GM19397 (cell line): ENCODE results near the gene ANKRD63.

Experiments used
- ATAC-seq: cut with Tn5 transposase; IDR thresholded peaks from one replicate; pipeline ENCODE4 v1.9.1; 2021; ENCODE audit warnings: mild to moderate bottlenecking, moderate library complexity; ENCODE audit not compliant: unreplicated experiment

The ANKRD63 gene, protein sequence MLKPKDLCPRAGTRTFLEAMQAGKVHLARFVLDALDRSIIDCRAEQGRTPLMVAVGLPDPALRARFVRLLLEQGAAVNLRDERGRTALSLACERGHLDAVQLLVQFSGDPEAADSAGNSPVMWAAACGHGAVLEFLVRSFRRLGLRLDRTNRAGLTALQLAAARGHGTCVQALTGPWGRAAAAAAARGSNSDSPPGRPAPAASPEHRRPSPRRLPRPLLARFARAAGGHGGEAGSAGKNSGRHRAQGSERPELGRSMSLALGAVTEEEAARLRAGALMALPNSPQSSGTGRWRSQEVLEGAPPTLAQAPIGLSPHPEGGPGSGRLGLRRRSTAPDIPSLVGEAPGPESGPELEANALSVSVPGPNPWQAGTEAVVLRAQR

DNA sequence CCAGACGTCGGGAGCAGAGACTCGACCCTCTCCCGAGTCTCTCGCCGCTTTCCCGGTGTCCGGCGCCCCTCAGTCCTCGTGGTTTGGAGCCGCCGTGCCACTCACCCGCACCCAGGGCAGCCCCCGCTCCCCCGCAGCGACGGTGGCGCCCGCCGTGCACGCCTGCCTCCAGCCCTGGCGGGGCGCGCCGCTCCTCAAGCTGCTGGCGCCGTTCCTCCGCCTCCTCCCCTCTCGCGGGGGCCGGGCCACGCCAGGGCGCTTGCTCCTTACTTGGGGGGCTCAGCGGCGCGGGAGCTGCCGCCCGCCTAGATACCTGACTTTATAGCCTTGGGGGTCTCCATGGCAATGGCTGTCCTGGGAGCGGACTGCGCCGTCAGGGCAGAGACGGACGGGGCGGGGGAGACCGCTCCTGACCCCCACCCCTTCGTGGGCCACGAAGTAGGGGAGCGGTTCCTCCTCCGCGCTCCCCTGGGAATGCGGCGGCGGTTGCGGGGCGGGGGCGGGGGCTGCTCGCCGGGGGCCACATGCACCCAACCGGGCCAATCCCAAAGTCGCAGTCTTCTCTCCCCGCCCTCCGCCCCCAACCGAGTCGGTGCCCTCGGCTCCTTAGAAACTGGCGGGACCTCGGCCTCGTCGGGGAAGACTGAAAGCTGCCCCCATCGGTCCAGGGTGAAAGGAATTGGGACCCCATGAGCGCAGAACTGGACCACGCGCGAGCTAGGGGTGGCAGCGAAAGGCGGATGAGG lies at the start of gene ANKRD63:
ANKRD63 (minus strand) TSS at position 196 of the 746 bp plus-strand sequence. CDS start 478 bp downstream, outside the sequence.
- no peak for ATAC-seq

GRCh38 chr15:40332113-40332781 lies 49.4 kb upstream of the ANKRD63 start:
- ATAC-seq, result no peak

- ATAC-seq, result no peak
Observed at GRCh38 chr15:40331637-40332036, 48.8 kb upstream of the ANKRD63 start.

- no peak for ATAC-seq
Observed at GRCh38 chr15:40331026-40331425, 48.2 kb upstream of the ANKRD63 start.

- no peak for ATAC-seq
Observed at GRCh38 chr15:40330368-40330836, 47.5 kb upstream of the ANKRD63 start.

GRCh38 chr15:40329804-40330203 lies 46.9 kb upstream of the ANKRD63 start:
- ATAC-seq, result no peak

- ATAC-seq, result no peak
Observed at GRCh38 chr15:40328751-40329150, 45.9 kb upstream of the ANKRD63 start.

- ATAC-seq, result no peak
Observed at GRCh38 chr15:40328176-40328575, 45.3 kb upstream of the ANKRD63 start.

- no peak for ATAC-seq
Observed at GRCh38 chr15:40327457-40327856, 44.6 kb upstream of the ANKRD63 start.

GRCh38 chr15:40325700-40326099 lies 42.8 kb upstream of the ANKRD63 start:
- no peak for ATAC-seq

GRCh38 chr15:40325188-40325587 lies 42.3 kb upstream of the ANKRD63 start:
- no peak for ATAC-seq

- ATAC-seq, result peak; percentile 7
Observed at GRCh38 chr15:40323953-40324937, 41.4 kb upstream of the ANKRD63 start.

DNA sequence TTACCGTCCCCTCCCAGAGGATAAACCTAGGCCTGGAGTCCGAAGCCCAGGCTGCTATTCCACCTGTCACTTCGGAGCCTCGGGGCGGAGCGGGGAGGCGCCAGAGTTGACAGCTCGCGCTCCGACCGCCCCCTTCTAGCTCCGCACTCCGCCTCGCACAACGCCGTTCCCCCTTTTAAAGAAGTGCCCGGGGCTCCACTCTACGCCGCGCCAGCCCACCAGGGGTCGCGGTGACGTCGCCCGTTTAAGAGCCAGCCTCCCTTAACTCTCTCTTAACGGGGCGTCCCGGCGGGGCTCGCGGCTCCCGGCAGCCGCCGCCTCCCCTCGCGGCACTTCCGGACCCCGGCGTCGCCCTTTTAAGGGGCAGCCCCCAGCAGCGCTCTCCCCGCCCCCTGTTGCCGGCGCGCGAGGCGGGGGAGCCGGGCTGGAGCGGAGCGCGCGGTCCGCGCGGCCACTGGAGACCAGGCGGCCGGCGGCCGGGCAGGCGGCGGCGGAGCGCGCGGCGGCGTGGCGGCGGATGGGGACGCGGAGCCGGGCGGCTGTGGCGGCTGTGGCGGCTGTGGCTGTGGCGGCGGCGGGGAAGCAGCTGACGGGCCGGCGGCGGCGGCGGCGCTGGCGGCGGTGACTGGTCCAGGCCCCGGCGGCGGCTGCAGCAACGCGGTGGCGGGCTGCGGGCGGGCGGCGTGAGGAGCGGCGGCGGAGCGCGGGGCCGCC lies 40.5 kb upstream of the ANKRD63 start, which contains the start of gene INAFM2:
INAFM2 (plus strand) TSS at position 454 of the 714 bp plus-strand sequence. CDS start 364 bp downstream, outside the sequence.
- ATAC-seq, result peak; percentile 86

GRCh38 chr15:40322531-40323238 lies 39.8 kb upstream of the ANKRD63 start:
- no peak for ATAC-seq

DNA sequence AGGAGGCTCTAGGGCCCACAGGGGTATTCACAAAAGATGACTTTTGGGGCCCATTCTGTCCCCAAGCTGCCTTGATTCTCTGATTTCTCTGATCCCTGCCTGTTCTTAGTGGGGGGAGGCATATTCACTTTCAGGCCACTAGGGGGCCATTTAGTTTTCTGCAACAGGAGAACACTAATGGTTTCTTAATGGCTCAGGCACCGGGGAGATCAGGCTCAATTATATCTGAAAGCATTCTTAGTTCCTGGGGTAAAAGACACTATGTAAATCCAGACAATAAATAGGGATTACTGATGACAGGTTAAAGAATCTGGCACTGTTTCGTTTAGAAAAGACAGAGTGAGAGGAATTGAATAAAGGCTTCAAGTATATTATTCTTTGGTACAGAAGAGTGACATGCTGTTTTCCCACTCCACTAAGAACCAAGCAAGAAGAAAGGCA lies 38.1 kb upstream of the ANKRD63 start:
- ATAC-seq, result no peak

GRCh38 chr15:40320409-40320808 lies 37.5 kb upstream of the ANKRD63 start:
- ATAC-seq, result no peak

GRCh38 chr15:40317580-40317979 lies 34.7 kb upstream of the ANKRD63 start:
- no peak for ATAC-seq

DNA sequence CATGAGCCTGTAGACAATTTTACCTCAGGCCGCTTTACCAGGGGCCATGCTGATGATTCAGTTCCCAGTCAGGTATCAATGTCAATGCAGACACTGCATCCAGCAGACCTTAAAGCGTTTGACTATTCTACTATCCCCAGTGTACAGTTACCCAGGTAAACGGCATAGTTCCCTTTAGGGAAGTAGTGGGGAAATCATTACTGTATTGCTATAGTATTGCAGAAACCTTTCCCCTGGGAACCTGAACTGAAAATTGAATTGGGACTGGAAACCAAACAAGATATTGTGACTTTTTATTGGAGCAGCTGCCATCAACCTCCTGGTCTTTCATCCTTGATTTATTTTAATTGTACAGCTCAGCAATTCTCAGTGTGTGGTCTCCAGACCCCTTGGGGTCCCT lies 34.1 kb upstream of the ANKRD63 start:
- ATAC-seq, result no peak
